WI38 (cell line): ENCODE data around the gene OR56A3.

Experiments
- H3K4me3 ChIP-seq: 2 replicates; pipeline ENCODE4 v1.5.1; 2011; ENCODE audit warnings: low read depth, mild to moderate bottlenecking, control low read depth, low read length
- TF ChIP-seq, protein P1 (sequence below): IDR thresholded peaks from 2 replicates; pipeline ENCODE4 v1.5.1; 2012; ENCODE audit warnings: low read depth, mild to moderate bottlenecking, control low read depth, low read length

The OR56A3 gene

GRCh38 chr11:5994791-5995190, 52.7 kb downstream of the OR56A3 start:
- H3K4me3 ChIP-seq: no peak overlapping the region
- TF ChIP-seq, protein P1, sequence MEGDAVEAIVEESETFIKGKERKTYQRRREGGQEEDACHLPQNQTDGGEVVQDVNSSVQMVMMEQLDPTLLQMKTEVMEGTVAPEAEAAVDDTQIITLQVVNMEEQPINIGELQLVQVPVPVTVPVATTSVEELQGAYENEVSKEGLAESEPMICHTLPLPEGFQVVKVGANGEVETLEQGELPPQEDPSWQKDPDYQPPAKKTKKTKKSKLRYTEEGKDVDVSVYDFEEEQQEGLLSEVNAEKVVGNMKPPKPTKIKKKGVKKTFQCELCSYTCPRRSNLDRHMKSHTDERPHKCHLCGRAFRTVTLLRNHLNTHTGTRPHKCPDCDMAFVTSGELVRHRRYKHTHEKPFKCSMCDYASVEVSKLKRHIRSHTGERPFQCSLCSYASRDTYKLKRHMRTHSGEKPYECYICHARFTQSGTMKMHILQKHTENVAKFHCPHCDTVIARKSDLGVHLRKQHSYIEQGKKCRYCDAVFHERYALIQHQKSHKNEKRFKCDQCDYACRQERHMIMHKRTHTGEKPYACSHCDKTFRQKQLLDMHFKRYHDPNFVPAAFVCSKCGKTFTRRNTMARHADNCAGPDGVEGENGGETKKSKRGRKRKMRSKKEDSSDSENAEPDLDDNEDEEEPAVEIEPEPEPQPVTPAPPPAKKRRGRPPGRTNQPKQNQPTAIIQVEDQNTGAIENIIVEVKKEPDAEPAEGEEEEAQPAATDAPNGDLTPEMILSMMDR: no peak
